IMR-90 (cell line): ENCODE measurements around the gene RAVER2. TPM values are rescaled to one million over a fixed set of nuclear protein-coding genes. Genes with fewer than 3 reads are reported as not detected.

Experiments
- ATAC-seq: fragments of 200-7000 bp; cut with Tn5 transposase; 2 replicates; pipeline ENCODE4 v1.9.1; 2020; ENCODE audit warnings: low read depth, mild to moderate bottlenecking, moderate library complexity
- BruUV-seq: library from RNA; stranded (reverse); fragments of 400-500 nt; replicated peaks from 2 replicates; lab custom pipeline; 2021; lab: Mats Ljungman, UMichigan
- CTCF ChIA-PET: fragments of 300-600 bp; formaldehyde crosslinking; extraction: SDS; loops from one replicate; lab custom pipeline; 2021; ENCODE audit warnings: antibody characterized with exemption; lab: Yijun Ruan, JAX
- POLR2A ChIA-PET: fragments of 300-600 bp; sonication (Branson Sonifier 250); formaldehyde crosslinking; loops from one replicate; lab custom pipeline; 2022; ENCODE audit warnings: antibody characterized with exemption; ENCODE audit not compliant: unreplicated experiment; lab: Charles Lee
- DNase-seq: peaks from one replicate; pipeline ENCODE4 v3.0.0; 2013
- H2AFZ ChIP-seq: replicated peaks from 2 replicates; pipeline ENCODE3; 2013; ENCODE audit warnings: low read length, mild to moderate bottlenecking; ENCODE audit not compliant: poor library complexity
- H2AK5ac ChIP-seq: 2 replicates; pipeline ENCODE4 v1.6.1; 2013; ENCODE audit warnings: low read depth, low read length, inconsistent platforms
- H2AK9ac ChIP-seq: replicated peaks from 2 replicates; pipeline ENCODE3; 2013; ENCODE audit warnings: mild to moderate bottlenecking, low read depth, low read length, moderate library complexity; ENCODE audit not compliant: poor library complexity
- H2BK120ac ChIP-seq: 2 replicates; pipeline ENCODE4 v1.6.1; 2013; ENCODE audit warnings: low read depth, low read length, inconsistent platforms
- H2BK15ac ChIP-seq: 3 replicates; pipeline ENCODE4 v1.6.1; 2013; ENCODE audit warnings: low read depth, low read length, inconsistent platforms
- H2BK20ac ChIP-seq: 2 replicates; pipeline ENCODE4 v1.6.1; 2013; ENCODE audit warnings: low read depth, mild to moderate bottlenecking, inconsistent platforms, low read length, moderate library complexity
- H2BK5ac ChIP-seq: 2 replicates; pipeline ENCODE4 v1.6.1; 2013; ENCODE audit warnings: mild to moderate bottlenecking, low read depth, low read length, inconsistent platforms; ENCODE audit not compliant: poor library complexity, severe bottlenecking
- H3K14ac ChIP-seq: replicated peaks from 2 replicates; pipeline ENCODE4 v1.6.1; 2013; ENCODE audit warnings: low read depth, low read length, inconsistent platforms
- H3K18ac ChIP-seq: 2 replicates; pipeline ENCODE4 v1.6.1; 2013; ENCODE audit warnings: low read depth, low read length, control low read depth
- H3K23ac ChIP-seq: 2 replicates; pipeline ENCODE4 v1.6.1; 2013; ENCODE audit warnings: low read depth, low read length, inconsistent platforms
- H3K27ac ChIP-seq: 2 replicates; pipeline ENCODE4 v1.5.1; 2013; ENCODE audit warnings: mild to moderate bottlenecking, control low read depth, low read length; ENCODE audit not compliant: insufficient read depth
- H3K27me3 ChIP-seq: 2 replicates; pipeline ENCODE4 v1.6.1; 2013; ENCODE audit warnings: low read length; ENCODE audit not compliant: control insufficient read depth, insufficient read depth
- H3K36me3 ChIP-seq: 2 replicates; pipeline ENCODE4 v1.6.1; 2013; ENCODE audit warnings: low read length, mixed read lengths; ENCODE audit not compliant: control insufficient read depth, insufficient read depth
- H3K4ac ChIP-seq: 2 replicates; pipeline ENCODE4 v1.6.1; 2013; ENCODE audit warnings: low read depth, low read length, inconsistent platforms
- H3K4me1 ChIP-seq: 2 replicates; pipeline ENCODE4 v1.6.1; 2013; ENCODE audit warnings: low read length, mixed read lengths; ENCODE audit not compliant: control insufficient read depth, insufficient read depth
- H3K4me2 ChIP-seq: 2 replicates; pipeline ENCODE4 v1.6.1; 2013; ENCODE audit warnings: low read depth, mild to moderate bottlenecking, control low read depth, low read length, moderate library complexity
- H3K4me3 ChIP-seq: 2 replicates; pipeline ENCODE4 v1.5.1; 2013; ENCODE audit warnings: low read depth, mild to moderate bottlenecking, control low read depth, low read length, moderate library complexity; ENCODE audit not compliant: insufficient read depth
- H3K56ac ChIP-seq: 2 replicates; pipeline ENCODE4 v1.6.1; 2013; ENCODE audit warnings: low read length, inconsistent platforms; ENCODE audit not compliant: insufficient read depth; ENCODE audit errors: extremely low read depth
- H3K79me1 ChIP-seq, 2 experiments: 2 replicates each; pipeline ENCODE4 v1.6.1; 2013; ENCODE audit warnings: low read length in 2 of 2, inconsistent platforms in 1 of 2, low read depth in 1 of 2
- H3K9ac ChIP-seq: 2 replicates; pipeline ENCODE4 v1.6.1; 2013; ENCODE audit warnings: low read depth, low read length, control low read depth
- H3K9me1 ChIP-seq: 2 replicates; pipeline ENCODE4 v1.6.1; 2013; ENCODE audit warnings: low read length, inconsistent platforms; ENCODE audit not compliant: insufficient read depth
- H3K9me3 ChIP-seq: 2 replicates; pipeline ENCODE4 v1.6.1; 2013; ENCODE audit warnings: low read length; ENCODE audit not compliant: control insufficient read depth, insufficient read depth
- H4K20me1 ChIP-seq: 2 replicates; pipeline ENCODE4 v1.6.1; 2013; ENCODE audit warnings: low read length, inconsistent platforms; ENCODE audit not compliant: insufficient read depth
- H4K5ac ChIP-seq: 2 replicates; pipeline ENCODE4 v1.6.1; 2013; ENCODE audit warnings: mild to moderate bottlenecking, low read depth, low read length, control low read depth
- H4K8ac ChIP-seq, 2 experiments: 2 replicates each; pipeline ENCODE4 v1.6.1; 2013; ENCODE audit warnings: low read depth in 2 of 2, low read length in 2 of 2, control low read depth in 1 of 2, inconsistent platforms in 1 of 2
- H4K91ac ChIP-seq: 2 replicates; pipeline ENCODE4 v1.6.1; 2013; ENCODE audit warnings: low read depth, low read length, inconsistent platforms; ENCODE audit not compliant: insufficient read depth
- CTCF ChIP-seq: conservative IDR thresholded peaks from 2 replicates; pipeline ENCODE4 v1.5.1; 2012; ENCODE audit warnings: mild to moderate bottlenecking, low read depth, low read length, improper control_type of control experiment
- FOS ChIP-seq: fragments of 150-350 bp; IDR thresholded peaks from 2 replicates; pipeline ENCODE4 v1.6.1; 2016; ENCODE audit warnings: low read depth, low read length
- POLR2A ChIP-seq: IDR thresholded peaks from 2 replicates; pipeline ENCODE4 v1.6.1; 2012; ENCODE audit warnings: mild to moderate bottlenecking, low read depth, low read length
- WGBS, 2 experiments: methylation state at CpG; one replicate each; pipeline versions ENCODE4 v1.1.5 to v1.1.7; 2013; ENCODE audit warnings: missing lambda C conversion rate in 2 of 2; ENCODE audit not compliant: insufficient read length in 1 of 2; ENCODE audit errors: extremely low coverage in 2 of 2; 5-methylcytosine and 5-hydroxymethylcytosine counted together
- dilution Hi-C: fragments of 300-500 bp; cut with HindIII; formaldehyde crosslinking; loops from one replicate; pipeline ENCODE4 v1.14.3; 2018; ENCODE audit warnings: low sequenced_read_pairs; ENCODE audit not compliant: unreplicated experiment
- in situ Hi-C: fragments of 300-500 bp; cut with MboI; formaldehyde crosslinking; loops from 3 replicates; pipeline ENCODE4 v1.14.3; 2019; ENCODE audit warnings: low sequenced_read_pairs, inconsistent platforms, mixed read lengths
- intact Hi-C: fragments of 100-400 bp; cut with micrococcal nuclease; formaldehyde crosslinking; loops from 2 replicates; pipeline ENCODE4 v1.10.0; 2022
- polyA plus RNA-seq, 3 experiments: library from polyadenylated mRNA; depleted of rRNA; stranded (reverse); fragments of >200 nt; gene quantifications; 2 replicates each; pipeline ENCODE4 v1.2.3, GENCODE V29; 2012; ENCODE audit warnings: low replicate concordance in 1 of 3
- total RNA-seq: library from RNA; depleted of rRNA; stranded (reverse); fragments of >200 nt; gene quantifications from 2 replicates; pipeline ENCODE4 v1.2.3, GENCODE V29; 2012

The RAVER2 gene
- total and polyA plus RNA-seq, 2 of the 4 experiments (the other 2 are of a cell fraction): 3.7 to 6.1 TPM

- no peak overlapping the region for H4K5ac ChIP-seq
- H3K23ac ChIP-seq: no peak overlapping the region
- H3K27ac ChIP-seq: no peak overlapping the region
- H2BK120ac ChIP-seq: no peak overlapping the region
- no peak overlapping the region for H3K18ac ChIP-seq
- H2BK20ac ChIP-seq: no peak overlapping the region
- ChIA-PET CTCF (no interaction called here), POLR2A (no interaction called here)
- no peak overlapping the region for H3K4me2 ChIP-seq
- H3K9ac ChIP-seq: no peak overlapping the region
- no peak overlapping the region for H4K8ac ChIP-seq
- H2BK5ac ChIP-seq: no peak overlapping the region
- H2AK5ac ChIP-seq: no peak overlapping the region
- no peaks in the 10 kb centered on the region for H3K4me1 ChIP-seq
- in situ Hi-C loops (no loop called here), intact Hi-C loops (no loop called here), dilution Hi-C loops (no loop called here)
- no peak overlapping the region for H3K4me3 ChIP-seq
- H4K20me1 ChIP-seq: no peaks in the 10 kb centered on the region; the same call in none of the 2 replicates
- BruUV-seq: no TSS peak
- H2AFZ ChIP-seq: no peak overlapping the region
- H3K56ac ChIP-seq: no peak overlapping the region
- no peaks in the 10 kb centered on the region; the same call in 1 of the 2 replicates for H3K9me1 ChIP-seq
- no peak overlapping the region for H2BK15ac ChIP-seq
- no peaks in the 10 kb centered on the region for H3K9me3 ChIP-seq
- no peak overlapping the region for H2AK9ac ChIP-seq
- H3K14ac ChIP-seq: no peak overlapping the region
- no peak for TF ChIP-seq CTCF
- TF ChIP-seq POLR2A: no peak
- no peak for TF ChIP-seq FOS
- H3K79me1 ChIP-seq: peaks cover 7 to 47% of the 10 kb centered on the region in 2 experiments; a peak in 3 of 4 replicates
- H3K4ac ChIP-seq: no peak overlapping the region
- WGBS, 2 experiments: 95% methylated on average over 4 of the region's 8 CpGs; no CpG with 5 or more reads in 1 of the 2 experiments
- H3K27me3 ChIP-seq: no peaks in the 10 kb centered on the region
- H4K91ac ChIP-seq: no peak overlapping the region
- ATAC-seq: no peak
- no peak for DNase-seq
- peaks cover 54% of the 10 kb centered on the region for H3K36me3 ChIP-seq
These were observed 126.4 kb downstream of the RAVER2 start for GRCh38 chr1:64871256-64871655.
